ENCODE measurements around the gene SCT.

DNA sequence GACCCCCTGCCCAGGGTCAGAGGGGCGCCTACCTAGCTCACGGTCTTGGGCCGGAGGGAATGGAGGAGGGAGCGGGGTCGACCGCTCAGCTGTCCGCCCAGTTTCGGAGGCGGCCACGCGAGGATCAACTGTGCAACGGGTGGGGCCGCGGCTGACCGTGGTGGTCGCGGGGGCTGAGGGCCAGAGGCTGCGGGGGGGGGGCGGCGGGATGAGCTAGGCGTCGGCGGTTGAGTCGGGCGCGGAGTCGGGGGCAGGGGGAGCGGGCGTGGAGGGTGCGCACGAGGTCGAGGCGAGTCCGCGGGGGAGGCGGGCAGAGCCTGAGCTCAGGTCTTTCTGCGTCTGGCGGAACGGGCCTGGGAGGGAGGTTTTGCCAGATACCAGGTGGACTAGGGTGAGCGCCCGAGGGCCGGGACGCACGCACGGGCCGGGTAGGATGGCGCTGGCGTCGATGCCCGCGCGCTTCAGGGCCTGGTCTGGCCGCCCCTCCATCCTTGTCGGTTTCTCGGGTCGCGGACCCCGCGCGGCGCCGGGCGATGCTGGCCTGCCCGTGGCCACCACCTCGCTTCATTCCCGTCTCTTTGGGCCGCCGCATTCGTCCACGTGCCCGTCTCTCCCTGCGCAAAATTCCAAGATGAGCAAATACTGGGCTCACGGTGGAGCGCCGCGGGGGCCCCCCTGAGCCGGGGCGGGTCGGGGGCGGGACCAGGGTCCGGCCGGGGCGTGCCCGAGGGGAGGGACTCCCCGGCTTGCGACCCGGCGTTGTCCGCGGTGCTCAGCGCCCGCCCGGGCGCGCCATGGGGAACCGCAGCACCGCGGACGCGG lies 9.7 kb upstream of the SCT start, which contains the start of gene DRD4:
- TF ChIP-seq POLR2A (IDR thresholded peaks at IDR 0.05; ENCODE audit: low read depth, low read length) (no peak), MYC (IDR thresholded peaks at IDR 0.05; ENCODE audit: low read depth, low read length) (no peak), POLR2AphosphoS5 (IDR thresholded peaks at IDR 0.05; ENCODE audit: insufficient read depth, low read depth, low read length) (no peak), FOS (IDR thresholded peaks at IDR 0.05; ENCODE audit: borderline replicate concordance, insufficient read depth, low read length) (no peak), JUN (IDR thresholded peaks at IDR 0.05; ENCODE audit: borderline replicate concordance, insufficient read depth, insufficient read length, low read depth) (no peak)
- TF ChIP-seq, protein P1, sequence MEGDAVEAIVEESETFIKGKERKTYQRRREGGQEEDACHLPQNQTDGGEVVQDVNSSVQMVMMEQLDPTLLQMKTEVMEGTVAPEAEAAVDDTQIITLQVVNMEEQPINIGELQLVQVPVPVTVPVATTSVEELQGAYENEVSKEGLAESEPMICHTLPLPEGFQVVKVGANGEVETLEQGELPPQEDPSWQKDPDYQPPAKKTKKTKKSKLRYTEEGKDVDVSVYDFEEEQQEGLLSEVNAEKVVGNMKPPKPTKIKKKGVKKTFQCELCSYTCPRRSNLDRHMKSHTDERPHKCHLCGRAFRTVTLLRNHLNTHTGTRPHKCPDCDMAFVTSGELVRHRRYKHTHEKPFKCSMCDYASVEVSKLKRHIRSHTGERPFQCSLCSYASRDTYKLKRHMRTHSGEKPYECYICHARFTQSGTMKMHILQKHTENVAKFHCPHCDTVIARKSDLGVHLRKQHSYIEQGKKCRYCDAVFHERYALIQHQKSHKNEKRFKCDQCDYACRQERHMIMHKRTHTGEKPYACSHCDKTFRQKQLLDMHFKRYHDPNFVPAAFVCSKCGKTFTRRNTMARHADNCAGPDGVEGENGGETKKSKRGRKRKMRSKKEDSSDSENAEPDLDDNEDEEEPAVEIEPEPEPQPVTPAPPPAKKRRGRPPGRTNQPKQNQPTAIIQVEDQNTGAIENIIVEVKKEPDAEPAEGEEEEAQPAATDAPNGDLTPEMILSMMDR (IDR thresholded peaks at IDR 0.05; ENCODE audit: extremely low read depth in 1 of 2, insufficient read depth in 1 of 2, low read depth in 1 of 2, low read length in 2 of 2): no peak

All from endothelial cell of umbilical vein (primary cell).